Measurements from ENCODE around the gene DHRS7B. TPM values are rescaled to one million over a fixed set of nuclear protein-coding genes. Genes with fewer than 3 reads are reported as not detected.
A peak's percentile ranks its signal among the peaks of the same experiment; 100 is the strongest.

DHRS7B gene
- total and polyA plus RNA-seq, 9 of the 15 experiments (the other 6 are each of a cell fraction or from before 2014, with no cell fraction given): 8.0 to 30.7 (median 14.8) TPM

GRCh38 chr17:21214015-21214776 lies 87.4 kb downstream of the DHRS7B start, which contains the start of gene TMEM11 (continued):
- TF ChIP-seq SMAD2 (IDR thresholded peaks at IDR 0.05; ENCODE audit: low read depth, low read length) (no peak), SAFB (IDR thresholded peaks at IDR 0.05; ENCODE audit: borderline replicate concordance, low read depth, low read length) (no peak), NR2C1 (IDR thresholded peaks at IDR 0.05) (peak; percentile 92), NR2C1 (tag; IDR thresholded peaks at IDR 0.05) (peak; percentile 95), ZNF592 (IDR thresholded peaks at IDR 0.05) (peak; percentile 96), CHD1 (IDR thresholded peaks at IDR 0.05; ENCODE audit: low read length) (peak; percentile 4), PKNOX1 (IDR thresholded peaks at IDR 0.05) (peak; percentile 24; the same call in 1 of the 2 replicates), KDM5B (IDR thresholded peaks at IDR 0.05; ENCODE audit: insufficient replicate concordance, low read depth, low read length) (peak; percentile 38), ZNF609 (CRISPR knock-in tag; IDR thresholded peaks at IDR 0.05; ENCODE audit: borderline replicate concordance) (no peak), ZEB2 (IDR thresholded peaks at IDR 0.05) (no peak), ZNF384 (IDR thresholded peaks at IDR 0.05; ENCODE audit: low read depth, low read length) (no peak), PHB2 (IDR thresholded peaks at IDR 0.05; ENCODE audit: low read depth) (no peak), ZBTB7A (IDR thresholded peaks at IDR 0.05; ENCODE audit: borderline replicate concordance, control insufficient read depth, low read depth, low read length) (peak; percentile 59; the same call in 1 of the 2 replicates), RAD51 (IDR thresholded peaks at IDR 0.05; ENCODE audit: borderline replicate concordance, low read depth) (no peak)
- TF ChIP-seq, protein P1, sequence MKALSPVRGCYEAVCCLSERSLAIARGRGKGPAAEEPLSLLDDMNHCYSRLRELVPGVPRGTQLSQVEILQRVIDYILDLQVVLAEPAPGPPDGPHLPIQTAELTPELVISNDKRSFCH (CRISPR knock-in tag; IDR thresholded peaks at IDR 0.05): no peak
- TF ChIP-seq, protein P1 (tag; IDR thresholded peaks at IDR 0.05): peak; percentile 77
